Activated CD8-positive, alpha-beta memory T cell treated with anti-CD3 and anti-CD28 coated beads, Interleukin-2, amount 10 ng/mL, durations not matched to agents 7 days and 5 days (primary cell): Measurements from ENCODE around the gene ADAM12. TPM values are rescaled to one million over a fixed set of nuclear protein-coding genes. Genes with fewer than 3 reads are reported as not detected.
A peak's percentile ranks its signal among the peaks of the same experiment; 100 is the strongest.

ENCODE experiments used
- ATAC-seq: fragments of 150-1000 bp; cut with Tn5 transposase; one replicate; pipeline ENCODE4 v1.10.0; 2021; ENCODE audit warnings: moderate library complexity
- CTCF ChIA-PET: fragments of 350-600 bp; sonication (Branson Sonifier 250); formaldehyde crosslinking; loops from one replicate; lab custom pipeline; 2021; ENCODE audit warnings: antibody characterized with exemption; lab: Charles Lee
- DNase-seq: peaks from one replicate; pipeline ENCODE4 v3.0.0-alpha.2; 2020
- H3K27ac Mint-ChIP-seq: one replicate; pipeline ENCODE4 v1.8.0; 2021; ENCODE audit warnings: mild to moderate bottlenecking, mixed read lengths
- H3K27me3 Mint-ChIP-seq: one replicate; pipeline ENCODE4 v1.8.0; 2021; ENCODE audit warnings: mixed read lengths
- H3K36me3 Mint-ChIP-seq: one replicate; pipeline ENCODE4 v1.8.0; 2021; ENCODE audit warnings: mild to moderate bottlenecking, mixed read lengths
- H3K4me1 Mint-ChIP-seq: one replicate; pipeline ENCODE4 v1.8.0; 2021; ENCODE audit warnings: mixed read lengths
- H3K4me3 Mint-ChIP-seq: one replicate; pipeline ENCODE4 v1.8.0; 2021; ENCODE audit warnings: mild to moderate bottlenecking, moderate library complexity, mixed read lengths
- H3K9me3 Mint-ChIP-seq: one replicate; pipeline ENCODE4 v1.8.0; 2022; ENCODE audit warnings: low read depth, mixed read lengths
- total RNA-seq, 2 experiments: library from RNA; stranded (reverse); gene quantifications; one replicate each; pipeline ENCODE4 v1.2.3, GENCODE V29; 2021

The ADAM12 gene
- total RNA-seq, 2 experiments from 2014 or later, result 0.67 TPM; not detected in 1

DNA sequence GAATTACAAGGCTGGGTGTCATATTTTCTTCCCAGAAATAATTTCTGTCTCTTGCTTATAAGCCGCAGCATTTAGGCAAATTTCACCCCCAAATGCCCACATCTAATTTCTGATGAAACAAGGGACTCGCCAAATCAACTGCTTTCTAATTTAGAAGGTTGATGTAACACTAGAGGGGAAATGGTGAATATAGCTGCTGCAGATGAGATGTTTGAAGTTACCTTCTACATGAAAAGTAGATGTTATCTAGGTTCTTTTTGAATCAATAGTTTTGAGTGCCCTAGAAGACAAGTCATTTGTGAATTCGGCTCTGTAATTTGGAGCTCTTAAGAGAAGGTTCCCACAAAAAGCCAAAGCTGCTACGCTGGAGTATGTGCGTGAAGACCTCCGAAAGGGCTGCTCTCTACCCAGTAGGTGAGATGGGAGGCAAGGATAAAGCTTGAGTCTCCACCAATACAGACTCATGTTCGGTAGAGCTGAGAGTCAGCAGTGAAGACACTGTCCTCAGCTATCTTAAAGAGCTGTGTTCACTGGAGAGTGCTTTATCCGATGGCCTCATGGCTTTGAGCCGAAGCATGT is 392.5 kb downstream of the ADAM12 start:
- CTCF ChIA-PET, result no interaction called here
- Mint-ChIP-seq H3K27me3 (no peaks in the 10 kb centered on the region), H3K27ac (no peak overlapping the region), H3K36me3 (no peaks in the 10 kb centered on the region), H3K4me1 (peaks cover 5% of the 10 kb centered on the region), H3K4me3 (no peak overlapping the region), H3K9me3 (no peaks in the 10 kb centered on the region)
- DNase-seq (no peak), ATAC-seq (no peak)

DNA sequence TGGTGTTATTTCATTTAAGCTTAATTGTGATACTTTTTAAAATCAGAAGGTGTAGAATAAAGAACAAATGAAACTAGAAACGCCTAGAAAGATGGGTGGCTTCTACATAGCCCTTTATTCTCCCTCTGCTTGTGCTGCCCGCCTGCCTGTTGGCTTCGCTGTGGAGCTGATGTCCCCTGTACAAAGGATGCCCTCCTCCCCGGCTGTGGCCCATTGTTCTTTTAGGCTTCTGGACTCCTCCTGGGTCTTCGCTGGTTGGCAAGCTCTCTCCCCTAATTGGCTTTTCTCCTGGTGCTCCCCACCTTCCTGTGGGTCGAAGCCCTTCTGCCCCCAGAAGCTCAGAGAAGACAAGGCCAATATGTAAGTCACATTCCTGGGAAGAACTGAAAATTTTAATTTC is 393.7 kb downstream of the ADAM12 start:
- no peak for ATAC-seq
- no peak overlapping the region for H3K27ac Mint-ChIP-seq
- DNase-seq, result no peak
- H3K36me3 Mint-ChIP-seq, result no peaks in the 10 kb centered on the region
- no peaks in the 10 kb centered on the region for H3K9me3 Mint-ChIP-seq
- H3K4me1 Mint-ChIP-seq, result peaks cover 2% of the 10 kb centered on the region
- CTCF ChIA-PET, result no interaction called here
- H3K27me3 Mint-ChIP-seq, result no peaks in the 10 kb centered on the region
- no peak overlapping the region for H3K4me3 Mint-ChIP-seq

DNA sequence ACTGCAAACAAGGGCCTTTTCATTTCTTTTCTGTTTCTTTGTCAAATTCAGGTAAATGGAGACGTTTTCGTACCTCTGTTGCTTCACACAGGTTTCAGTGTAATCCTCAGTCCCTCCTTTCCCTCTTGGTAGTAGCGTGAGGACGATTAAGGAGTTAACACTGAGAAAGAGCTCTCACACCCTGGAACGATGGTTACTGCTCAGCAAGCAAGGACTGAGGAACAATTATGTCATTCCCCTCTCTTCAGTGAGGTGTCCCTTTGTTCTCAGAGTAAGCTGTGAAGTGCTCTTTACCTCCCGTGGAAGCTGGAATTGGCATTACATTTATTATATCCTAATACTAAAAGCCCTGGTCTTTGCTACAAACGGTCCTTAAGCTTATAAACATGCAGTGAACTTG is 396.0 kb downstream of the ADAM12 start:
- Mint-ChIP-seq H3K9me3 (no peaks in the 10 kb centered on the region), H3K4me1 (no peaks in the 10 kb centered on the region), H3K36me3 (no peaks in the 10 kb centered on the region), H3K27me3 (no peaks in the 10 kb centered on the region), H3K27ac (no peak overlapping the region), H3K4me3 (no peak overlapping the region)
- CTCF ChIA-PET, result no interaction called here
- ATAC-seq (no peak), DNase-seq (no peak)

DNA sequence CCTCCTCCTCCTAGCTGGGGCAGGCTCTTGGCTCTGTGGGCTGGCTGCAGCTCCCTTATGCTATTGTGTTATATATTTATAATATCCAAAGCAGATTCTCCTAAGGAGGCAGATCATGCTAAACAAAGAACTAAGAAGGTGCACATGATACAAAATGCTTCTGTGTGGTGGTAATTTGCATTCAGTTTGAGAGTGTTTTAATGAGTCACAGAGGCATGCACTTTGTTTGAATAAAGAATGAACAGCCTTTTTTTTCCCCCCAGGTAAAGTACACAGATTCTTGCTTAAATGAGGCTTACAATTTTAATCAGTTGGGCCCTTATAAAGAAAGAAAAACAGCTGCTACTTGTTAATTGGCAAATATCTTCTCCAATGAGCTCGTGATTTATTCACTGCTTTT is 396.9 kb downstream of the ADAM12 start:
- Mint-ChIP-seq H3K27me3 (no peaks in the 10 kb centered on the region), H3K9me3 (no peaks in the 10 kb centered on the region), H3K27ac (no peak overlapping the region), H3K4me1 (no peaks in the 10 kb centered on the region), H3K36me3 (no peaks in the 10 kb centered on the region), H3K4me3 (no peak overlapping the region)
- ATAC-seq, result no peak
- DNase-seq, result no peak
- CTCF ChIA-PET, result no interaction called here

DNA sequence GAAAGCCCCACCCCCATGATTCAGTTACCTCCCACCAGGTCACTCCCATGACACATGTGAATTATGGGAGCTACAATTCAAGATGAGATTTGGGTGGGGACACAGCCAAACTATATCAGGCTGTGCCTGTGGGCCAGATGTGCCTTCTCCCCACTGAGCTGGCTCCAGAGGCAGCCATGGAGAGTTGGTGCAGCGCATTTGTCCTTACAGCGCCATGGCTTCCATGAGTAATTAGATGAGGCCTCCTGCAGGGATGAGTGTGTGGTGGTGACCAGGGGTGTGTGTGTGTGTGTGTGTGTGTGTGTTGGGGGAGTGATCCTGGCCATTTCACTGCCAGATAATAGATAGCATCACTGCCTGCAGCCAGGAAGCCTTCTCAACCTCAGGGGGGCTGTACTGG is 397.3 kb downstream of the ADAM12 start:
- ATAC-seq (no peak), DNase-seq (no peak)
- no peaks in the 10 kb centered on the region for H3K9me3 Mint-ChIP-seq
- H3K4me3 Mint-ChIP-seq, result no peak overlapping the region
- no peaks in the 10 kb centered on the region for H3K4me1 Mint-ChIP-seq
- H3K36me3 Mint-ChIP-seq, result no peaks in the 10 kb centered on the region
- H3K27me3 Mint-ChIP-seq, result no peaks in the 10 kb centered on the region
- CTCF ChIA-PET, result no interaction called here
- no peak overlapping the region for H3K27ac Mint-ChIP-seq

DNA sequence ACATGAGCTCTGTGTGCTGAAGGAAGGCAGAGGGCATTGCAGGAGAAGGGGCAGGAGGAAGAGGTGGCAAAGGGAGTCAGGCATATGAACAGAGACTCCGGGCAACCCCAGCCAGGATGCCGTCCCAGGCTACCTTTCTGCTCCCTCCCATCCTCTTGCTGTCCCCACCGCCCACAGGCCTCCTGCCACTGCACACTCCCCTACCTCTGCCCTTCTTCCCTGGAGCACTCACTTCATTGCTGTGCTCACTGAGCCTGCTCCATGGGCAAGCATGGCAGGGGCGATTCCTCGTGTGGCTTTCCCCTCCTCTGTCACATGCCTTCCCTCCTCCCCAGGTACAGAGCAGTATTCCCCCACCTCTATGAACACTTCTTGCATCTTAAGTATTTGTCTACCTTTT is 398.5 kb downstream of the ADAM12 start:
- Mint-ChIP-seq H3K9me3 (no peaks in the 10 kb centered on the region), H3K27me3 (no peaks in the 10 kb centered on the region), H3K4me3 (no peak overlapping the region), H3K36me3 (no peaks in the 10 kb centered on the region), H3K27ac (no peak overlapping the region), H3K4me1 (no peaks in the 10 kb centered on the region)
- CTCF ChIA-PET, result no interaction called here
- ATAC-seq (no peak), DNase-seq (no peak)

DNA sequence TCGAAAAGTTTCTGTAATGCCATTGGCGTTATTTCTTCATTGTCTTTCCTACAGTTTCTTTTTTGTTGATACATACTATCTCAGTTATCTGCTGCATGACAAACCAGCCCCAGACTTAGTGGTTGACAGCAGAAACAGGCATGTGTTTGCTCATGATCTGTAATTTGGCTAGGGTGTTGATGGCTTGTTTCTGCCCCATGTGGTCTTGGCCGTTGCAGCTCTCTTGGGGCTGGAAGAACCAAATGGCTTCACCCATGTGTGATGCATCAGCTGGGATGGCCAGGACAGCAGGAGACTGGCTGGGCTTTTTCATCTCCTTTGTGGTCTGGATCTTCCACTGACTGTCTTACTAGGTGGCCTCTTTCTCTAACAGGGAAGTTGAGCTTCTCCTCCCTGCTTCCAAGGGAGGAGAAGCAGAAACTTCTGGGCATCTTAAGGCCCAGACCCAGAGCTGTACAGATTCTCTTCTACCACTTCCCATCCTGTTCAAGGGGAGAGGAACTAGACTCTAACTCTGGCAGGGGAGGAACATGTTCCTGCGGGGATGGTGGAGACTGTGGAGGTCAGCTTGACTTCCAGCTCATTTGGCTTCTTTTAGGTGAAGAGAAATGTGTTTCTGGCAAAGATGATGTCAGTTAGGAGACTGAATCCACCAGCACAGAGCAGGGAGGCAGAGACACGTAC is 402.6 kb downstream of the ADAM12 start:
- CTCF ChIA-PET, result no interaction called here
- Mint-ChIP-seq H3K36me3 (no peaks in the 10 kb centered on the region), H3K9me3 (no peaks in the 10 kb centered on the region), H3K4me1 (no peaks in the 10 kb centered on the region), H3K27ac (no peak overlapping the region), H3K4me3 (no peak overlapping the region), H3K27me3 (no peaks in the 10 kb centered on the region)
- no peak for ATAC-seq
- DNase-seq, result no peak

DNA sequence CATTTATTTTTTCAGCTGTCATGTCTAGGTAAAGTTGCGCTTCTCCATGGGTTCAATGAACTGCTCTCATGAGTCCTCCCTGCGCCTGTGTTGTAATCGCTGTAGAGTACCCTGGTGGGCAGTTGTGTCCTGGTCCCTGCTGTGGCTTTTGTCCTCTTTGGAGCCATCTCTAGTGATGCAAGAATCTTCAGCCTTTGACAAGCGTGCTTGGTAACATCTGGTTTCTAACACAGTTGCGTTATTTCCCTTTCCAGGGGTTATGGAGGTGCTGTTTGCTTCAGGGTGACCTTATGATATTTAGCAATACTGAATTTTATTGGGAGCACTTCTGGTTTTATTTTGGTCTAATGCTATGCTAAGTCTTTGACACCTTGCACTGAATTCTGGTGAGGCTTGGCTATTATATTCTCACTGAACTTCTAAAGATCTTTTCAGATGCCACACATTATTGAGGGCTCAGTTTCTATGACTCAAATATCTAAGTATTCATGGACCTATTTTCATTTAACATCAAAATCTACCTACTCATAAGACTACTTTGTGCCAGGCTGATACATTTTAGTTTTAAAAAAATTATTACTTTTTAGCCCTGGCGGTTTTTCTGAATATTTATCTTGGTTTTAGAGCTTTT is 403.3 kb downstream of the ADAM12 start:
- Mint-ChIP-seq H3K36me3 (no peaks in the 10 kb centered on the region), H3K9me3 (no peaks in the 10 kb centered on the region), H3K4me1 (no peaks in the 10 kb centered on the region), H3K27ac (no peak overlapping the region), H3K4me3 (no peak overlapping the region), H3K27me3 (no peaks in the 10 kb centered on the region)
- CTCF ChIA-PET, result no interaction called here
- ATAC-seq (no peak), DNase-seq (no peak)

DNA sequence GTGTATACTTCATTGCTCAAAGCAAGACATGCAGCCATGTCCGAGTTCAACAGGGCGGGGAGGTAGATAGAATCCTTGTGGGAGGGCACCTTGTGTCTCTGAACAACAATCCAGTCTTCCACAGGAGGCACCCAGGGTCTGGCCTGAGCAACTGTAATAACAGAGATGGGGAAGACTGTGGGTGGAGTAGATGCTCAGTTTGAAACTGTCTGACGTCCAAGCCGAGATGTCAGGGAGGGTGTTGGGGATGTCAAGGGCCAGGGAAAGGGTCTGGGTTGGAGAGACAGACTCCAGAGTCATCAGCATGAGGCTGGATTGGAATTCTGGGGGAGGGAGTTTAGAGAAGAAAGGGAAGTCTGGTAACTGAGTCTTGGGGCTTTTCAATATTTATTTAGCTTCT is 403.9 kb downstream of the ADAM12 start:
- Mint-ChIP-seq H3K27ac (no peak overlapping the region), H3K27me3 (no peaks in the 10 kb centered on the region), H3K36me3 (no peaks in the 10 kb centered on the region), H3K4me1 (no peaks in the 10 kb centered on the region), H3K9me3 (no peaks in the 10 kb centered on the region), H3K4me3 (no peak overlapping the region)
- no peak for DNase-seq
- ATAC-seq, result no peak
- CTCF ChIA-PET, result interaction anchor here (1.1 kb wide), 1 partner anchor 21 kb away, joined by 3 read pairs; no protein-coding TSS in a partner anchor

DNA sequence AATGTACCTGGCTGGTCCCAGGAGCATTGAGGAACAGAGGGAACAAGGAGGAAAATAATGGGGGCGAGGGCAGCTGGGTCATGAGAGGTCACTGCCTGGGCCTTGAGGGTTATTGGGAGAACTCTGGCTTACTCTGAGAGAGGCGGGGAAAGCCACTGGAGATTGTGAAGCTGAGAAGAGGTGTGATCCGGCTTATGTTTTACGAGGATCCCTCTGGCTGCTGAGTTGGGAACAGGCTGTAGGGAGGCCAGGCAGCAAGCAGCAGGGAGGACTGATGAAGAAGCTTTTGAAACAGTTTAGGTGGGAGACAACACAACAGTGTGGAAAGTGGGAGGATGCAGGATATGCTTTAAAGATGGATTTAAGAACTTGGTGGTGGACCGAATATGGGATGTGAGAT is 404.6 kb downstream of the ADAM12 start:
- ATAC-seq (no peak), DNase-seq (no peak)
- CTCF ChIA-PET, result interaction anchor here (1.1 to 2.3 kb wide), 2 partner anchors 21 to 1870 kb away, joined by 3 to 8 read pairs; no protein-coding TSS in a partner anchor
- no peaks in the 10 kb centered on the region for H3K27me3 Mint-ChIP-seq
- H3K4me3 Mint-ChIP-seq, result no peak overlapping the region
- no peaks in the 10 kb centered on the region for H3K36me3 Mint-ChIP-seq
- H3K27ac Mint-ChIP-seq, result no peak overlapping the region
- no peaks in the 10 kb centered on the region for H3K4me1 Mint-ChIP-seq
- no peaks in the 10 kb centered on the region for H3K9me3 Mint-ChIP-seq

DNA sequence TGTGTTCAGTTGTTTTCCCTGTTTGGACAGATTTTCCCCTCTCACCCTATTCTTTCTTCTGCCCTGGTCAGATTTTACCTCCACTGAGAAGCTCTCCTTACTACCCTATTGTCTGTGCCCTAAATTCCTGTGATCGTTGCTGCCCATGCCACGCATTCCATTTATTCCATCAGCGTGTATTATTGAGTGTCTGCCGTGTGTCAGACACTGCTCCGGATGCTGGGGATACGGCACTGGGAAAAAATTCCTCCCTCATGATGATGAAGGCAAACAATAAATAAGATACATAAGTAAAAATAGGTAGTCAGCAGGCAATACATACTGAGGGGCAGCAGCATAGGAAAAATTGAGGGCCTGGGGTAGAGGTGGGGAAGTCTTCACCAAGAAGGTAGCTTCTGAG is 405.1 kb downstream of the ADAM12 start:
- Mint-ChIP-seq H3K9me3 (no peaks in the 10 kb centered on the region), H3K27me3 (no peaks in the 10 kb centered on the region), H3K4me1 (no peaks in the 10 kb centered on the region), H3K36me3 (no peaks in the 10 kb centered on the region), H3K4me3 (no peak overlapping the region), H3K27ac (no peak overlapping the region)
- no peak for ATAC-seq
- DNase-seq, result no peak
- CTCF ChIA-PET, result interaction anchor here (2.3 kb wide), 1 partner anchor 1871 kb away, joined by 8 read pairs; no protein-coding TSS in a partner anchor

DNA sequence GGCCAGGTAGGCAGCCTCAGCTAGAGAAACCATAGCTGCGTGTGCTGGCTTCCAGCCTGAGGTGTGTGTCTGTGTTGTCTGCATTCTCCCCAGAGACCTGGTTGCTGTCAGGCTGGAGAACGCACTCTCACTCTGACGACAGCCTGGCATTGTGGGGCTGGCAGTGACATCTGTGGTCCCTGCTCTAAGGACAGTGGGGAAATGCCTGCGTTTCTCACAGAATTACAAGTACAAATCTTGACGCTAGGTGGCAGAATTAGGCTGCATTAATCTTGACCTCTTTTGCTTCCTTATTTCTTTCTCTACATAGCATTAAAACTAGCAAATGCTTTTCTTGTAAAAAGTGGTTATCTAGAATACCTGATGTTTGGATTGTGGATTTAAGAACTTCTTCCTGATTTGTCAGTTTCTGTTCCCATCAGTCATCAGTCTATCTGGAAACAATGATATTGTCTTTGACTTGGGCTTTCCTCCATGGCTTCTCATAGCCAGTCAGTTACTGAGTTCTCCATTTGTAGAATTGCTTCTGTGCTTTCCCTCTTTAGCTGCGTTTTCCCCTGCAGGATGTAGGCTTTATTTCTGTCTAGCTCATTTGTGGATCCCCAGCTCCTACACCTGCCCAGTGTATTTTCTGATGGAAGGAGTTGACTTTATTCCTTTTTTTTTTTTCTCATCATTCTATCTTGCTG is 405.9 kb downstream of the ADAM12 start:
- Mint-ChIP-seq H3K27me3 (no peaks in the 10 kb centered on the region), H3K36me3 (no peaks in the 10 kb centered on the region), H3K27ac (no peak overlapping the region), H3K9me3 (no peaks in the 10 kb centered on the region), H3K4me3 (no peak overlapping the region), H3K4me1 (no peaks in the 10 kb centered on the region)
- DNase-seq, result peak; percentile 48
- peak; percentile 53 for ATAC-seq
- CTCF ChIA-PET, result interaction anchor here (2.3 kb wide), 1 partner anchor 1872 kb away, joined by 8 read pairs; no protein-coding TSS in a partner anchor

DNA sequence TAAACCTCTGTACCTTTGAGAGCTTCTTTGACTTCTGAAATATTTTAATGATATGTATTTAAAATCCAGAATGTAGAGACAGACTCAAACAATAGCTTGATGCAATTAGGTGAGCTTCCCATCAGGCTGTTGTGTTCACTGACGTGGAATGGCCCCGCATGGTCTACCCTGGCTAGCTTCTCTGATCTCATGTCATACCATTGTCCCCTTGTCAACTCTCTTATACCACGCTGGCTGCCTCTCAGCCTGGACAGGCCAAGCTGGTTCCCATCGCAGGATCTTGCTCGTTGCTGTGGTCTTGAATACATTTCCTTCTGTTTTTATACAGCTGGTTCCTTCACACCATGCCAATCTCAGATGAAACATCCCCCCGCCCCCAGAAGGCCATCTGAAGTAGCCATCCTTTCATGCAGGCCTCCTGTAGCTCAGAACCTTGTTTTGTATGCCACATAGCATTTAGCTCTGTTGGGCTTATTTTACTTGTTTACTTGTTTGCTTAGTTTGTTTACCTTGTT is 407.7 kb downstream of the ADAM12 start:
- no peaks in the 10 kb centered on the region for H3K9me3 Mint-ChIP-seq
- no peak overlapping the region for H3K4me3 Mint-ChIP-seq
- H3K36me3 Mint-ChIP-seq, result no peaks in the 10 kb centered on the region
- DNase-seq (no peak), ATAC-seq (no peak)
- no peaks in the 10 kb centered on the region for H3K27me3 Mint-ChIP-seq
- no peaks in the 10 kb centered on the region for H3K4me1 Mint-ChIP-seq
- no peak overlapping the region for H3K27ac Mint-ChIP-seq
- CTCF ChIA-PET, result interaction anchor here (0.8 to 1.4 kb wide), 2 partner anchors 768 to 1873 kb away, joined by 3 read pairs; no protein-coding TSS in a partner anchor
